Activated CD4-positive, alpha-beta T cell treated with anti-CD3 and anti-CD28 coated beads, Interleukin-2, amount 50 U/mL, for 48 hours (primary cell): ENCODE results near the gene NUAK1.

Experiments used
- DNase-seq, 2 experiments: peaks; one replicate each; pipeline ENCODE4 v3.0.0-alpha.2; 2020

NUAK1 gene

DNA sequence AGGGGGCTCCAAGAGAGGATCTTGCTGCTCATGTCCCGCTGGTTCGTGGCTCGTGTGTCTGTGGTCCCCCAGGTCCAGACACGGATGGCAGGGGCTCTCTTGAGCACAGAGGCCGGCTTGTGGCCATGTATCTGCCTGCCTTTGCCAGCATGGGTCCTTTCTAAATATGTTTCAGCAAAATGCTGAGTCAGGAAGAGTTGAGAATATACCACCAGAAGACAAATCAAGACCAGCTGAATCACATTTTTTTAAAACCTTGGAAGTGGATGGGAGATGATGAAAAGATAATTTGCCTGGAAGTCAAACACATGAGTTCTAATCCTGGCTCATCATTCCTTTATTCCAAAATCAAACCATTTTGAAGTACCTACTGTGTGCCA is 58.0 kb downstream of the NUAK1 start:
- DNase-seq, result no peak

DNA sequence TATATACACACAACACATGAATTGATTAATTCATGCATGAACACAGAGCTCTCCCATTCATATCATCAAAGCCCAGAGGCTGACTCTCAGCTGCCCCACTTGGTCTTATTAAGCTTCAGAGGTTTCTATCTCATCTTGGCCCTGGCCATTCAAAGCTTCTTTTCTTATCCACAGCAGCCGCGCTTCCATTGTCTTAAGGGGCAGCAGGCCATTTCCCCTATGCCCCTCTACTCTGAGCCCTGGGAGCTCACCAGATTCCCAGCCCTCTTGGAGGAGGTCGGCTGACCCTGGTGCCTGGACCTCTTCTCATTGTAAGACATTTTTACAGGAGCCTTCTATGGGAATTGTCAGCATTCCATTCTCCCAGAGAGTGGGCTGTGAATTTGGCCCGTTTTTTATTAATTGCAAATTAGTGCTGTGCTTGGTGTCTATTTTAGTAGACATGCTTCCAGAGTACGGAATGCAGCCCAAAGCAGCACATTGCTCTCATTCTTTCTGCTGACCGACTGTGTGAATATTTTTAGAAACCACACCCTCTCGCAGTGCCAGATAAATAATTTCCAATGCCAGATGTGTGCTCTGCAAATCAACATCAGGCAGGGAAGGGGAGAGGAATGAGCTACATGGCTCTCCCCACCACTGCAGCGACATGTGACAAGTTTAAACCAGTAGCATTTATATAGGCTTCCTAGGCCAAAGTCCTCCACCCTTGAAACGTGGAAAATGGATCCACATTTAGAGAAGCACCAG is 58.5 kb downstream of the NUAK1 start:
- no peak for DNase-seq

DNA sequence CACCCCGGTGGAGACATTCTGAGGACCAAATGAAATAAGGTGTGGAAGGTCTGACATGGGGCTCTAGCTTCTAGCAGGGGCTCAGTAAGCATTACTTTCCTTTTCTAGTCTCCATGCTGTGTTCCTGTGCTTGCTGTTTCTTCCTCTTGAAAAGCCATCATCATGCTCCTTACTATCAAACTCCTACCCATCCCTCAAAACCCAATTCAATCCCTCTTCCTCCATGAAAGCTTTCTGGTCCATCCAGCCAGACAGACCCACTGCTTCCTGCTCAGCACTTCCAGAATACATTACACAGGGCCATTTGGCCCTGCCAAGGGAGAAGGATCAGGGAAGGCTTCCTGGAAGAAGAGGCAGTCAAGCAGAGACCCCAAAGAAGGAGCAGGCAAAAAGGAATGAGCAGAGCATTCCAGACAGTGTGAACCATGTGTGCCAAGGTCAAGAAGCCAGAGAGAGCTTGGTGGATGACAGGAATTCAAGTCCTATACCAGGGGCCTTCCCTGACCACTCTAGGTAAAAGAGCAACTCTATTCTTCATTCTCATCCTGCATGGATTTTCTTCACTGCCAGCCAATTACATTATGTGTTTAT is 59.5 kb downstream of the NUAK1 start:
- DNase-seq, result no peak

DNA sequence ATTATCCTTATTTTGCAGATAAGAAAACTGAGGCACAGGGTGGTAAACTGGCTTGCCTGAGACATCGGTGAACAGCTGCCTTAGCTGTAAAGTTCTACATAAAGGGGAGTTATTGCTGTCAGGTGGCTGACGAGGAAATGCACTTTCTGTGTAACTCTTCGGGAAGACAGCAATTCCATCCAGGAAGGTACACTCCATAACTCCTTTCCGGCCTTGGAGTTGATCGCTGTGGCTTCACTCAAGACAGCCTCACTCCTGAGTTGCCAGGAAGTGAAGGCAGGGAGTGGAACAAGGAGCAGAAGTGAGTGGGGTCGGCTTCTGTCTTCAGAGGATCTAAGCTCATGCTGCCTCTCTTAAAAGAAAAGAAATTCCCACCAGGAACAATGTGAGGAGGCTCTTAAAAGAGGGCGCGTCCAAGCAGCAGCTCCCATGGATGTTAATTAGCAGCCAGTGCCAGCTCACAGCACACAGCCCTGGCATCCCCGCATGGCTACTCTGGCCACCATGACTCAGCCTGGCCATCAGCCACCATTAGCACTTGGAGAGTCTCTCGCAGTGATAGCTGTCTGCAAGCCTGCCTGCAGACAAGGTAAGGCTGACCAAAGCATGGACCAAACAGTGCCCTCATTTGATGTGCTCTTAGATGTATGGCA is 60.3 kb downstream of the NUAK1 start:
- DNase-seq, result no peak

DNA sequence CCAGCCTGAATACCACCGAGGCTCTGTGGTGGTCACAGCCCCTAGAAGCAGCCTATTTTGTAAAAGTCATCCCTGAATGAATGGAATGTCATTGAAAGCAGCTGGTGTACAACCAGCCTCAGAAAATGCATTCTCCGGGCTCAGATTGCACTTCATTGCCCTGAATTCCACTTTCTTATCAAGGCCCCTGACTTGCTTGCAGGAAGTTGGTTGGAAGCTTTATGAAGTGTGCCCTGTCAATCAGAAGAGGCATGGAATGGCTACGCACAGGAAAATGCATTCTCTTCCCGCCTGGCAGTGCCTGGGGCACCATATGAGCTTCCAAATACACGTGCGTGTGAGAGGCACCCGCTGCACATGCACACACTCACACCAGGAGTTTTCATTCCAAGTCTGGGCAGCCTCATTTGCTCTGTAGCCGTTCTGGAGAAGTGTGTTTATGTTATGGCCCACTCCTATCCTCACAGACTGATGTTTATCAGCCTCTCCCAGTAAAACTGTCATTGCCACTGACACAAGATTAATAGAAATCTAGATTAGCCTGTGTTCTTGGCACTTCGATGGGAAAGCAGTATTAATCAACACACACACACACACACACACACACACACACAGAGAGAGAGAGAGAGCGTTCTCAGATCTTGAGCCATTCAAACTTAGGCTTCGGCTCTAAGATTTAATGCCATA is 63.9 kb downstream of the NUAK1 start:
- no peak for DNase-seq

DNA sequence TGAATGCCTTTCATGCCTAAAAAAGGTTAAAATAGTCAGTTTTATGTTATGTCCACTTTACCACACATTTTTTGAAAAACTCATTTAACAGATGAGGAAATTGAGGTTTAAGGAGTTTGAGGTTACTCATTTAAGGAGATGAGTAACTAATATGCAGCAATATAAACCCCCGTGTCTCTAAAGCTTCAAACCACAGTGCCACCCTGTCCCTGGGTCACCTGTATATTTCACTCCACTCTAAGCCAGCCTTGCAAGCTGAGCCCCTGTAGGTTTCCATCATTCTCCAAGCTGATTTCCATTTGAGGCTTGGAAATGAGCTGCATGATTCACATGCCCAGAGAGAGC is 64.4 kb downstream of the NUAK1 start:
- DNase-seq, result no peak

DNA sequence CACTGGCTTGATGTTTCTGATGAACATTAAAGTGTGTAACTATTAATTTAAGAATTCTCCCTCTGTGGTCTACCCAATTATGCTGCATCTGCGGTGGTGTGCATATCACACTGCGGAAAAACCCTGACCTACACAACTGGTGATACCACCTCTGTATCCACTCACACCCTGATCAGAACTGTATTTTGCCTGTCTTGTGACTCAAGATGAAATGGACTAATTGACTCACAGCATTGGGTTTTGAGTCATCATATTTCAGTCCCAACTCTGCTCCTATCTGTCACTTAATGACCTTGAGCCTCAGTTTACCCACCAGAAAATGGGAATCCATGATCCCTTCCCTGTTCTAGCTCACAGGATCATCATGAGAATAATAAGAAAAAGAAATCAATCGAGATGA is 65.6 kb downstream of the NUAK1 start:
- no peak for DNase-seq

DNA sequence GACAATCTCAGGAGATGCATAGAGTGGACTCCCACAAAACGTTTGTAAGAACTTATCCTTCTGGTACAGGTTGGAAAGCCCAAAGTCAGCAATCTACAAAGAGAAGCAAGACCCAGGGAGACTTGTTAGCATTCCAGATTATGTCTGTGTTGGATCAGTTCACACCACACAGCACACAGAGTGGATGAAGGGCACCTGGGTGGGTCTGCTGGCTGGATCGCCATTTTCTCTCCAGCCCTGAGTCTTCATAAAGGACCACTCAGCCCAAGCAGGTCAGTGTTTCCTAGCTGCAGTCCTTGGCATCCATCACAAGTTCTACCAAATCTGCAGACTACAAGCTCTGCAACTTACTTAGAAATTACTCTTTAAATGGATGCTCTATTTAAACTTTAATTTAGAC is 66.0 kb downstream of the NUAK1 start:
- no peak for DNase-seq

DNA sequence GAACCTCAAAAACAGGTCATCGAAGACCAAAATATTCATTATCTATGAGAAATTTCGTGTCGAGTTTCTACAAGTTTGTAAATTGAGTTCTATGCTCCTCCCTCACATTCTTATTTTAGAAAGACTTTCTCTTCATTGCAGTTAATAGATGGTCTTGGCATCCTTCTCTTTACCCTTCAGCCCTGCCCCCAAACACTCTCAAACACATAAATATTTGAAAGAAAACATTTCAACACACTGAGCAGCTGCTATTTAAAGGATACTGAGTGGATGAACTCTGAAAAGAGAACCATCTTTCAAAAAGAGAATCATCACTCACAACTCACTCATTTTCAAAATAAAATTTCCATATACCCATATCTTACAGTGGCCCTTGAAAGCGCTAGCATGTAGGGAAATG is 67.1 kb downstream of the NUAK1 start:
- DNase-seq, result no peak

DNA sequence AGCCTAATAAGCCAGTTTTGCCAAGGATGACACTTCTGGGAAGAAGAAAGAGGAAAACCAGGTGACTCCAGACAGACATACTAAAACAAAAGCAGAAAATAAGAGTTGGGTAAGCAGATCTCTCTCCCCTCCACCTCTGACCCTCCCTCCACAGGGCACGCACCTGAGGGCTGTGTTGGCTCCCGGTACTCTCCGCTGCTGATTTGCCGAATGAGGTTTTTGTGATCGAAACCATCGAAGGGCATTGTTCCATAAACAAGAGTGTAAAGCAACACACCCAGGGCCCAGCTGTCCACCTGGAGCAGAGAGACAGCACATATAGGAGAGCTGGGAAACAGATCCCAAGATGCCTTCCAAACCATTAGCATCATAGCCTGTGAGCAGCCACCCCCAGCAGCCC is 68.1 kb downstream of the NUAK1 start:
- DNase-seq, result no peak

DNA sequence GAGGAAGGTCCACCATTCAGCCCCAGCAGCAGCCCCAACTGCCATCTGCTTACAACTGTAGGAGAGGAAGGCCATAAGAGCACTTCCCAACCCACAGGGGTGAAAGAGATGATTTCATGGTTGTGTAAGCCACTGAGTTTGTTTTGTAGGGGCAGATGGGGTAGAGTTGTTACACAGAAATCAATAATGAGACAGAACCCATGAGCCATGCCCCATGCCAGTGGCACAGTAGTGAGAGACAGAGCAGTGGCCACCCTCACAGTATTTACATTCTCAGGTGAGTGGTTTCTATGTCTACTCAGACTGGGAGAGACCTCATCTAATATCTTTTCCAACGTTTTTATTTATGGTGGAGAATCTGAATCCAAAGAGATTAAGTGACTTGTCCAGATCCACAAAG is 68.6 kb downstream of the NUAK1 start:
- no peak for DNase-seq

DNA sequence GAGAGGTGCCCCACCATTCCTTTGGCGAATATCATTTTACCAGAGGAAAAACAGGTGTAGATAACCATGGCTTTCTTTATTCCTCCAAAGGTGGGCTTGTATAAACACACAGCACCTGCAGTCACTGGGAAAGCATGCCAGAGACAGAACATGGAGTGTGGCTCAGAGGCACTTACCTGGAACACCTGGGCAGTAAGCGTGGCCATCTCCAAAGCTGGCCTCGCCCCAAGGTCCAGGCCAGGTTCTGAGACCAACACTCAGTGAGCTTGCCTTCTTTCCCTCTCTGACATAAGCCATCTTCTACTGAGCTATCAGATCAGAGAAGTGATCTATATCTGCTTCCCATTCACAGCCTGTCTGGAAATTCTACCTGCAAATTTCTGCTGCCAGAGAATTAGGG is 70.5 kb downstream of the NUAK1 start:
- DNase-seq, result no peak

DNA sequence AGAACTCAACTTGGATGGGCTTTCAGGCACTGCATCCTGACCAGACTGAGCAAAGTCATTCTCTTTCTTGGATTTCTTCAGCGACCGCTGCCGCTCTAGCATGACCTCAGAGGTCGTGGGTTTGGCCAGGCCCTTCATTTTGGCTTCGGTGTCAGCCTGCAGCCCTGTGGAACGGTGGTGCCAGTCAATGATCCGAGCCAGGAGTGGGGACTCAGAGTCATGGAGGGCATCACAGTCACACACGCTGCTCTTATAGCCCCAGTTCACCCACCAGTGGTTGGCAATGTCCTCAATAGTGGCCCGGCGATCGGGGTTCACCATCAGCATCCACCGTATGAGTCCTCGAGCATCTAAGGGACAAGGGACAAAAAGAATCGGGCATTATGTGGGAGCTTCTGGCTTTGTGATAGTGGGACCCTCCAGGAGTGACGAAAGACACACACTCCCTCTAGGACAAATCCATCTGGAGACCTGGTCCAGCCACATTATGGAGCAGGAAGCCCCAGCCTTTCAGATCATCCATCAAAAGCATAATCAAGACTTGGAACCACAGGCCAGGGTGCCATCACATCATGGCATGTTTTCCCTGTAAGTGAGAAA is 71.0 kb downstream of the NUAK1 start:
- DNase-seq, result no peak

DNA sequence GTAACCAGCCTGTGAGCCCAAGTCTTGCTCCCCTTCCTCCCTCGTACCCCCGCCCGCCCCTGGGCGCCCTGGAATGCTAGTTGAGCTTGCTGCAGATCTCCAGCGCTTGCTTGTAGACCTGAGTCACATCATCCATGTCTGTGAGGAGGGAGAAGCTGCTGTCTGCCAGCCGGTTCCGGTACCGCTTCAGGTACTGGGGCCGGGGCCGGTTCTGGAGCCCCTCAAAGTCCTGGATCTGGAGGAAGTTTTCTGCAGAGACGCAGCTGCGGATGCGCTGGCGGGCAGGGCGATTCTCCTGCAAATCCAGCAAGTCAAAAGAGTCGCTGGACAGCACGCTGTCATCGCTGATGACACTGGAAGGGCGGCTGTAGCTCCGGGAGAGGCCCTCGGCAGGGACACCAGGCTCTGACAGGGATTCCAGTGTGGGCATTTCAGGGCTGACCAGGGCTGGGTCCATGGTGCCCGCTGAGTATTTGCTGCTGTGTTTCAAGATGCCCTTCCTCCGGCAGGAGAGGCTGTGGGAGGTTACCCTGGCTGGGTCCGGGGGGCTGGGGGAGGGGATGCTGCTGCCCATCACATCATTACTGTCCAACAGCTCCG is 71.9 kb downstream of the NUAK1 start:
- no peak for DNase-seq

DNA sequence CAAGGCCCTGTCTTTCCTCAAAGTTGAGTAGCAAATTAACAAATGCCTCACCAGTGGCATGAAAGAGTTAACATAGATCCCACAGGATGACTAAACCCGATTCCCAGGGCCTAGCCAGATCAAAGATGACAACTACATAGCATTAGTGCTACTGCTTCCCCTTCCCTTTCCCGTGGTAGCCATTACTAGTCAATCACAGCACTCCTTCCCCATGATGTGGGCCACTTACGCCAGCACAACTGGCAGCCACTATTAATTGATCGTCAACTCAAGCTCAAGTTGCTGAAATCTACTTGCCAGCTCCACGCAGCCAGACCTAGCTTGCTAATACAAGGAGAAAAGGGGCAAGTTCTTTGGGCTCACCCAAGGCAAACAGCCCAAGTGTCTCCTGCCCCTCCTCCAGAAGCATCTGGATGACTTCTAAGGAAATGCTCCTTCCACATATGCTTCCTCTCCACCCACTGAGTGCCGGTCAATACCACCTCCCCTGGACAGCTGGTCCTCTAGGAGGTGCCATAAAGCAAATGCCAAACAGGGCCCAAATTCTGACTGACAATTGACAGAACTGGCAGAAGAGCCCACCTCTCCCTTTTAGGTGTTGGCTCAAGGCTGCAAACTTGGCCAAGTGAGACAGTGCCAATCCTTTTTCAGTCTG is 72.6 kb downstream of the NUAK1 start:
- no peak for DNase-seq

DNA sequence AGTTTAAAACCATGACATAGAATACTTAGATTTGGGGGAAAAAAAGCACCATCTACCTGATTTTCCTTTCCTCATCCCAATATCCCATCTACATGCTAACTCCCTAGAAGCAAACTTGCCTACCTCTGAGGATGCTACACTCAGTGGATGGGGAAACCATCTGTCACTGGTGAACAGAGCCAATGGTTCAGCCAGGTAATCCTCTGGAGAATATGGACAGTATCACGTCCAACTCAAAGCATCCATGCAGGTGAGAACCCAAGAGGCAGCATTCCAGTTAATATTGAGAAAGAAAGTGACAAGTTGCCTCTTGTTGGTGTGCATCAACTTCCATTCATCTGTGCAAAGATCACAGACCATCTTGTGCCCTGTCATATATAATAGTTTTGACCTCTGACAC is 73.2 kb downstream of the NUAK1 start:
- no peak for DNase-seq

DNA sequence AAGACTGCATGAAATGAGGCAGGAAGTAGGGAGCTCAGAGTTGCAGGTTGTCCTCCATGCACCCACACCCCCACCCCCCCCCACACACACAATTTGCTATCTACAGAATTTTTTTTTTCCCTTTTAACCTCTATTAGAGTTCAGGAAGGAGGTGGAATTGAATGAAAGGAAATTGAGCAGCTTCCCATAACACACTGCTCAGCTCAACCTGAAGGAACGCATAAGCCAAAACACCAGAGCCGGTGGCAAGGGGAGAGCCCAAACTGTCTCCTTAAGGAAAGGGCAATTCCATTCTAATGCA is 74.1 kb downstream of the NUAK1 start:
- no peak for DNase-seq

DNA sequence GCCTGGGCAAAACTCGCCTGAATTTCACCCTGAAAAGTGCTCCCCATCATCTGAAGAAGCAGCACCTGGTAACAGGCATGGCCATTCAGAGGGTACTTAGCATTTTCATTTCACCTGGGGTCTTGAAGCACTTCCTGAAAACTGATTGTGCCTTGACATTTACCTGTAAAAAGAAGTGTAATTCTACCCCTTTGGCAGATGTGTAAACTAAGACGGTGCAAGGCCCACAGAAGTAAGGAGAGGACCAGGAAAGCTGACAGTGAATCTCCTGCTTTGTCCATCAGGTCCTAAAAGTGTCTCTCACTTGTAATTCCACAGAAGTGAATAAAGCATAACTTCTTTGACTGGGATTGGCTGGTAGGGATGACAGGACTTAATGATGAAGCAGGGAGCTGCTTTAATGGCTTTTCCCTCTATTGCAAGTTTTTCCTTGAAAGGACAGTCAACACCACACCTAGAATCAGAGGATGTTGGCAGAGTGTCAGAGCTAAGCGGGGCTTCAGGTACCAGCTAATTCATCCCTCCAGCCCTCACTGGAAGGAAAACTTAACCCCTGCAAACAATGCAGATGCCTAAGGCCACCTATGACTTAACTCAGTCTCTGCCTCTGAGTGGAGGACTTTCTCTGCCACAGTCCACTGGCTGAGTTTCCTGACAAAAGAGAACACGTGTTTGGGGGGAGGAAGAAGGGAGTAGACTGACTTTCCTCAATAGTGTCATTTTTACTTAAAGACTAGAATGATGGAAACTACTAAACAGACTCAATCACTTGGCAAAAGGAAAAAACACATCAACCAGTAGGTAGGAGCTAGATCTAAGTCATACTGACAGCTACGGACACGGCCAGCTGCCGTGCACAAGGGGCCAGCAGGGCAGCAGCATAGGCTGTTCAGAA is 74.7 kb downstream of the NUAK1 start:
- no peak for DNase-seq

DNA sequence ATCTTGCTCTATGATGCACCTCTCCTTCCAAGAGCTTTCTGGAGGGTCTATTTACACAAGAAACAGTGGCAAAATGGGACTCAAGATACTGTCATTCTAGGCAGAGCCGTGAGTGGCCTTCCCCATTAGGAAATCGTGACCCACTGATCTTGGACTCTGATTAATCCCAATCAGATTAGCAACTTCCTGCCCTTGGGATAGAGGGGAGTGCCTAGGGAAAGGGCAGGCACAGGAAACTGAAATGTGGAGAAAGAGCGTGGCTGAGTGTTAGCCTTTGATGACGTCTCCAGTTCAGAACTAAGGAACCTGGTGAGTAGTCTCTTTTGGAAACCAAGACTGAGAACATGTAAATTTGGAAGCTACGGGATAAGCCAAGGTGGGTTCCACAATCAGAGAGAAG is 76.1 kb downstream of the NUAK1 start:
- no peak for DNase-seq

DNA sequence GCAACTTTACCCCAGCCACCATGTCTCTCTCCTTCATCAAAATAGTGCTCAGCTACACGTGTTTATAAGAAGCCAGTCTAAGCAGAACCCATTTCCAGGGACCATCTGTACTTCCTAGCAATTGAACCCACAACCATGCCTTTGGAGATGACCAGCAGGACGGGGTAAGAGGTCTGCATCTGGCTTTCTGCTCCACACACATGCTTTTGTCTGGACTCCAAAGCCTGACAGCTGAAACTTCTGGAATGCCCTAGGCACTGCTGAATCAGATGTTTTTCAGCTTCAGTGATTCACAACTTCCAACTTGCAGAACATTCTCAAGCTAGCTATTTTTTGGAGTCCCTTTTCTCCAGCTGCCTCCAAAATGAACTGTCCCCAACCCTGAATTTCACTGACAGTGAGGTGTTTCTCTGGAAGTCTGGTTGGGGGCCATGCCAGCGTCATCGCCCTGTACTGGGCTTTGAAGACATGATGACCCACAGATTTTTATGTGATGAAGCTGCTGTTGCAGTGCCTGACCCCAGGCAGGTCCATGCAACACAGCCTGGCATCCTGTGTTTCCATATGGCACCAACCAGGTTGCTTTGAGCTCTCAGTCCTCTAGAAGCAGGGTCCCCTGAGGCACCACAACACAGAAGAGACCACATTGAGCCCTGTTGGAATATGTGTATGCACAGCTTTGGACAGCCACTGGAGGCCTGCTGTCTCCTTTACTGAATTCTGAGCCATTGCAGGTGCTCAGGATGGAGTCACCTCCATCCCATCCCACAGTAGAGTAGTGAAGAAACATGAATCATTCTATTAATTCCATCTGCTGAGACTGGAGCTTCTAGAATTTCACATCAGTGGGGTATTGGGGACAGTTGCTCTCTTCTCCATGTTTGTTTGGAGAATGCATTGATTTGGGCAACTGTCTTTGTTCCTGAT is 80.2 kb downstream of the NUAK1 start:
- DNase-seq, result no peak

DNA sequence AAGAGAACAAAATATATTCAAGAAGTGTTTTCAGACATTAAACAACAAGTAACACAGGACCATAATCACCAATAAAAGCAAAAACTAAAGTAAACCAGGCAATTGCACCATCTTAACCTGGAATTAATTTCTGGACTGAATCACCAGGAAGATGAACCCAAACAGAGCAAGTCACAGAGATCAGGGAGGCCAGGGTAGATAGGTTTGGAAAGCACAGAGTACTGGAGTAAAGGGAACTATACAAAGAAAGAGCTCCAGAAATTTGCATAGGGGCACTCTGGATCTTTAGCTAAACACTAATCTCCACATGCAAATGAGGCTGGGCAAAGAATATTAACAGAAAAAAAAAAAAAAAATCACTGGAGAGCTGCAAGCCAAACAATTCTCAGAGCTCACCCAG is 84.7 kb downstream of the NUAK1 start:
- no peak for DNase-seq
